Skeletal muscle tissue (tissue), 4 donors: ENCODE data around the gene UBE2G2. TPM values are rescaled to one million over a fixed set of nuclear protein-coding genes. Genes with fewer than 3 reads are reported as not detected.

Experiments used
- H3K27ac ChIP-seq: one replicate; pipeline ENCODE4 v1.7.0; 2013; ENCODE audit warnings: mild to moderate bottlenecking, low read depth, low read length, inconsistent platforms
- H3K27me3 ChIP-seq, 3 donors: one replicate each; pipeline ENCODE4 v1.7.0; 2013; ENCODE audit warnings: low read length in 3 of 3; ENCODE audit not compliant: control insufficient read depth in 3 of 3, insufficient read depth in 3 of 3
- H3K36me3 ChIP-seq, 3 donors: one replicate each; pipeline ENCODE4 v1.7.0; 2013; ENCODE audit warnings: low read length in 3 of 3; ENCODE audit not compliant: control insufficient read depth in 3 of 3, insufficient read depth in 3 of 3
- H3K4me1 ChIP-seq, 3 donors: one replicate each; pipeline ENCODE4 v1.7.0; 2013; ENCODE audit warnings: low read length in 3 of 3, mild to moderate bottlenecking in 3 of 3; ENCODE audit not compliant: control insufficient read depth in 3 of 3, insufficient read depth in 3 of 3
- H3K4me3 ChIP-seq, 3 donors: one replicate each; pipeline ENCODE4 v1.7.0; 2013; ENCODE audit warnings: low read length in 3 of 3
- H3K9ac ChIP-seq, 3 donors: one replicate each; pipeline ENCODE4 v1.7.0; 2013; ENCODE audit warnings: low read length in 3 of 3, mild to moderate bottlenecking in 3 of 3, moderate library complexity in 2 of 3, low read depth in 1 of 3
- H3K9me3 ChIP-seq, 3 donors: one replicate each; pipeline ENCODE4 v1.7.0; 2013; ENCODE audit warnings: low read length in 3 of 3; ENCODE audit not compliant: control insufficient read depth in 3 of 3
- total RNA-seq: library from RNA; depleted of rRNA; stranded (reverse); fragments of >200 nt; gene quantifications from one replicate; pipeline ENCODE4 v1.2.3, GENCODE V29; 2014
- donor health status: Osteomylitis.

The UBE2G2 gene
- total RNA-seq, 1 donor from 2014 or later: 60.5 TPM

- H3K4me1 ChIP-seq: no peaks in the 10 kb centered on the region
- H3K4me3 ChIP-seq: no peak overlapping the region
- H3K27me3 ChIP-seq: peaks cover 18 to 41% (median 37%) of the 10 kb centered on the region in 3 donors
- no peak overlapping the region for H3K9ac ChIP-seq
- H3K36me3 ChIP-seq: no peaks in the 10 kb centered on the region
- H3K27ac ChIP-seq: no peak overlapping the region
- H3K9me3 ChIP-seq: no peaks in the 10 kb centered on the region
These were observed 49.6 kb downstream of the UBE2G2 start for GRCh38 chr21:44751799-44752636.

GRCh38 chr21:44751186-44751798 lies 50.3 kb downstream of the UBE2G2 start:
- Histone ChIP-seq H3K4me3 (no peak overlapping the region), H3K9ac (no peak overlapping the region), H3K4me1 (no peaks in the 10 kb centered on the region), H3K9me3 (no peaks in the 10 kb centered on the region), H3K36me3 (no peaks in the 10 kb centered on the region), H3K27ac (no peak overlapping the region), H3K27me3 (peaks cover 18 to 41% (median 37%) of the 10 kb centered on the region in 3 donors)

- H3K4me3 ChIP-seq: no peak overlapping the region
- peaks cover 18 to 41% (median 37%) of the 10 kb centered on the region in 3 donors for H3K27me3 ChIP-seq
- H3K9ac ChIP-seq: no peak overlapping the region
- H3K4me1 ChIP-seq: no peaks in the 10 kb centered on the region
- H3K27ac ChIP-seq: no peak overlapping the region
- no peaks in the 10 kb centered on the region for H3K36me3 ChIP-seq
- H3K9me3 ChIP-seq: no peaks in the 10 kb centered on the region
These were observed 51.0 kb downstream of the UBE2G2 start for GRCh38 chr21:44750675-44751025.

- Histone ChIP-seq H3K4me3 (no peak overlapping the region), H3K27ac (no peak overlapping the region), H3K4me1 (no peaks in the 10 kb centered on the region), H3K36me3 (no peaks in the 10 kb centered on the region), H3K9ac (no peak overlapping the region), H3K27me3 (peaks cover 18 to 41% (median 37%) of the 10 kb centered on the region in 3 donors), H3K9me3 (no peaks in the 10 kb centered on the region)
These were observed 51.6 kb downstream of the UBE2G2 start for GRCh38 chr21:44749759-44750674.

- H3K36me3 ChIP-seq: no peaks in the 10 kb centered on the region
- no peak overlapping the region for H3K27ac ChIP-seq
- peaks cover 18 to 41% (median 37%) of the 10 kb centered on the region in 3 donors for H3K27me3 ChIP-seq
- H3K4me3 ChIP-seq: no peak overlapping the region
- no peaks in the 10 kb centered on the region for H3K4me1 ChIP-seq
- no peak overlapping the region for H3K9ac ChIP-seq
- no peaks in the 10 kb centered on the region for H3K9me3 ChIP-seq
These were observed 52.4 kb downstream of the UBE2G2 start for GRCh38 chr21:44749116-44749758.

- Histone ChIP-seq H3K4me1 (no peaks in the 10 kb centered on the region), H3K36me3 (no peaks in the 10 kb centered on the region), H3K9me3 (no peaks in the 10 kb centered on the region), H3K9ac (no peak overlapping the region), H3K27me3 (peaks cover 18 to 41% (median 37%) of the 10 kb centered on the region in 3 donors), H3K27ac (no peak overlapping the region), H3K4me3 (no peak overlapping the region)
These were observed 53.0 kb downstream of the UBE2G2 start for GRCh38 chr21:44748621-44749020.

GRCh38 chr21:44742418-44743153 lies 59.0 kb downstream of the UBE2G2 start:
- no peak overlapping the region for H3K4me3 ChIP-seq
- no peaks in the 10 kb centered on the region for H3K36me3 ChIP-seq
- no peaks in the 10 kb centered on the region for H3K4me1 ChIP-seq
- H3K9ac ChIP-seq: no peak overlapping the region
- H3K27ac ChIP-seq: no peak overlapping the region
- peaks cover 2 to 6% (median 3%) of the 10 kb centered on the region in 3 donors for H3K27me3 ChIP-seq
- peaks cover 7 to 17% (median 14%) of the 10 kb centered on the region in 3 donors for H3K9me3 ChIP-seq

- Histone ChIP-seq H3K4me1 (no peaks in the 10 kb centered on the region), H3K27me3 (peaks cover 2 to 6% (median 3%) of the 10 kb centered on the region in 3 donors), H3K27ac (no peak overlapping the region), H3K36me3 (no peaks in the 10 kb centered on the region), H3K9ac (no peak overlapping the region), H3K9me3 (peaks cover 11 to 21% (median 18%) of the 10 kb centered on the region in 3 donors), H3K4me3 (no peak overlapping the region)
These were observed 59.7 kb downstream of the UBE2G2 start for GRCh38 chr21:44741921-44742320.

GRCh38 chr21:44740742-44741141 lies 60.9 kb downstream of the UBE2G2 start:
- Histone ChIP-seq H3K4me1 (no peaks in the 10 kb centered on the region), H3K36me3 (no peaks in the 10 kb centered on the region), H3K27ac (no peak overlapping the region), H3K27me3 (peaks cover 2 to 7% (median 3%) of the 10 kb centered on the region in 3 donors), H3K4me3 (no peak overlapping the region), H3K9me3 (peaks cover 12 to 21% (median 18%) of the 10 kb centered on the region in 3 donors), H3K9ac (no peak overlapping the region)
